Suprapubic skin (tissue), 4 donors: Measurements from ENCODE around the gene HMGB4. TPM values are rescaled to one million over a fixed set of nuclear protein-coding genes. Genes with fewer than 3 reads are reported as not detected.

Experiments used
- DNase-seq, 2 donors: peaks; one replicate each; pipeline ENCODE4 v3.0.0-alpha.2; 2019; ENCODE audit warnings: low spot score in 2 of 2
- H3K27ac ChIP-seq: fragments of 200-600 bp; sonication (generic); one replicate; pipeline ENCODE4 v1.5.1; 2019
- H3K27me3 ChIP-seq: fragments of 200-600 bp; sonication (generic); one replicate; pipeline ENCODE4 v1.5.1; 2019
- H3K36me3 ChIP-seq: fragments of 200-600 bp; sonication (generic); one replicate; pipeline ENCODE4 v1.5.1; 2019
- H3K4me1 ChIP-seq: fragments of 200-600 bp; sonication (generic); one replicate; pipeline ENCODE4 v1.5.1; 2019
- H3K4me3 ChIP-seq: fragments of 200-600 bp; sonication (generic); one replicate; pipeline ENCODE4 v1.5.1; 2019; ENCODE audit warnings: mild to moderate bottlenecking
- H3K9me3 ChIP-seq: fragments of 200-600 bp; sonication (generic); one replicate; pipeline ENCODE4 v1.5.1; 2019
- CTCF ChIP-seq, 2 donors: fragments of 200-600 bp in 1 of 2; fragments of 450-650 bp in 1 of 2; sonication (generic) in 1 of 2; IDR thresholded peaks; one replicate each; pipeline ENCODE4 v1.5.1; 2016 to 2019; ENCODE audit warnings: antibody characterized with exemption in 2 of 2, mild to moderate bottlenecking in 1 of 2, moderate library complexity in 1 of 2
- EP300 ChIP-seq: sonication (generic); formaldehyde crosslinking; IDR thresholded peaks from one replicate; pipeline ENCODE4 v1.6.1; 2017; ENCODE audit warnings: antibody characterized with exemption
- POLR2A ChIP-seq, 2 donors: fragments of 450-650 bp; IDR thresholded peaks; one replicate each; pipeline ENCODE4 v1.6.1; 2017; ENCODE audit warnings: antibody characterized with exemption in 2 of 2, mild to moderate bottlenecking in 2 of 2, moderate library complexity in 2 of 2
- POLR2AphosphoS5 ChIP-seq, 3 donors: sonication (generic); formaldehyde crosslinking; IDR thresholded peaks; one replicate each; pipeline ENCODE4 v1.6.1; 2017; ENCODE audit warnings: antibody characterized with exemption in 3 of 3
- WGBS: methylation state at CpG from one replicate; pipeline ENCODE4 v1.1.5; 2018; 5-methylcytosine and 5-hydroxymethylcytosine counted together
- total RNA-seq, 4 donors: library from RNA; depleted of rRNA; stranded (reverse); fragments of >200 nt; gene quantifications; one replicate each; pipeline ENCODE4 v1.1.0, GENCODE V29; 2016

The HMGB4 gene
- total RNA-seq, 4 donors from 2014 or later: not detected

DNA sequence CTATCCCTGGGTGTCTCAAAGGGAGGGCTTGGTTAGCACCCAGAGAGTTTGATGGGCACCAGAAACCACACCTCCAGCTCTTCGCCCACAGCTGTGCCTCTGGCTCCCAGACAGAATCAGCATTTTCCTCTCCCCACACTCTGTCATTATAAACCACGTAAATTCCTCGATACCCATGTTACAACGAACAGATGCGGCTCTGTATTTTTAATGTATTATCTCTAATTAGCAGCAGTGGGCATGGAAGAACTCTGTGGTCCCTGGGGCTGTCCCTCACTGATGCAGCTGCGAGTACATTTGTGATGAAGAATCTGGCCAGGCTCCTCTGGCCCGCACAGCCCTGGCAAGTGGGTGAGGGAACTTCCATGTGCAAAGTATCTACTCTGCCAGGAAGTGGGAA, 10.8 kb downstream of the HMGB4 start:
- Histone ChIP-seq H3K36me3 (no peaks in the 10 kb centered on the region), H3K27ac (no peak overlapping the region), H3K4me1 (peaks cover 9% of the 10 kb centered on the region), H3K4me3 (no peak overlapping the region), H3K9me3 (no peaks in the 10 kb centered on the region), H3K27me3 (no peaks in the 10 kb centered on the region)
- TF ChIP-seq POLR2AphosphoS5 (IDR thresholded peaks at IDR 0.05) (no peak), CTCF (IDR thresholded peaks at IDR 0.05) (no peak), EP300 (no peak), POLR2A (IDR thresholded peaks at IDR 0.05) (no peak)
- WGBS: 78% methylated on average over 7 of the region's 7 CpGs
- DNase-seq: no peak

GRCh38 chr1:33875862-33876261, 12.0 kb downstream of the HMGB4 start:
- no peak for DNase-seq
- H3K4me3 ChIP-seq: no peak overlapping the region
- no peak overlapping the region for H3K27ac ChIP-seq
- WGBS: 89% methylated on average over 3 of the region's 3 CpGs
- TF ChIP-seq POLR2A (IDR thresholded peaks at IDR 0.05) (no peak), EP300 (no peak)
- H3K9me3 ChIP-seq: no peaks in the 10 kb centered on the region
- H3K36me3 ChIP-seq: no peaks in the 10 kb centered on the region
- H3K4me1 ChIP-seq: peaks cover 9% of the 10 kb centered on the region
- no peaks in the 10 kb centered on the region for H3K27me3 ChIP-seq

- TF ChIP-seq CTCF (IDR thresholded peaks at IDR 0.05): no peak
- no peak for TF ChIP-seq POLR2A (IDR thresholded peaks at IDR 0.05)
- TF ChIP-seq EP300: no peak
- no peak for TF ChIP-seq POLR2AphosphoS5 (IDR thresholded peaks at IDR 0.05)
- Histone ChIP-seq H3K27me3 (peaks cover 4% of the 10 kb centered on the region), H3K9me3 (no peaks in the 10 kb centered on the region), H3K36me3 (no peaks in the 10 kb centered on the region), H3K27ac (no peak overlapping the region), H3K4me1 (peaks cover 9% of the 10 kb centered on the region), H3K4me3 (no peak overlapping the region)
- 41% methylated on average over 5 of the region's 5 CpGs for WGBS
- no peak for DNase-seq
Observed at GRCh38 chr1:33876970-33877650, 13.2 kb downstream of the HMGB4 start.

DNA sequence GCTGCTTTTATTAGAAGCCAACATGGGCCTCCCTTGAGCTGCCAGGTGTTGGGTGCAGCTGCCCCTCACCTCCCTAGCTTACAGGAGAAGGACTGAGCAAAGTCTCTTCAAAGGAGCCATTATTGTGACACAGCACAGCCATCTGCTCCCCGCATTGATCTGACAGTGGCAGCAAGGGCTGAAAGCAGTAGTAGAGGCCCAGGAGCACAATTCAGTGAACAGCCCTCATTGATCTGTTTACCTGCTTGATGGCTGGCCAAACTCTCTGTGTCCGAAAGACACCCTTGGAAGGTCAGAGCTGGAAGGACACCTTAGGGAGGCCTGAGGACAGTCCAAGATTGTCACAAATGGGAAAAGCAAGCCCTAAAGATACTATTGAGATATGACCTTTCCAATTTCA, 14.5 kb downstream of the HMGB4 start:
- no peak for DNase-seq
- TF ChIP-seq POLR2AphosphoS5 (IDR thresholded peaks at IDR 0.05) (no peak), POLR2A (IDR thresholded peaks at IDR 0.05) (no peak), EP300 (no peak), CTCF (IDR thresholded peaks at IDR 0.05) (no peak)

GRCh38 chr1:33880305-33880704, 16.4 kb downstream of the HMGB4 start:
- TF ChIP-seq POLR2A (IDR thresholded peaks at IDR 0.05): no peak
- TF ChIP-seq EP300: no peak
- no peak for TF ChIP-seq POLR2AphosphoS5 (IDR thresholded peaks at IDR 0.05)
- no peak for TF ChIP-seq CTCF (IDR thresholded peaks at IDR 0.05)
- Histone ChIP-seq H3K27me3 (peaks cover 5% of the 10 kb centered on the region), H3K27ac (no peak overlapping the region), H3K4me3 (no peak overlapping the region), H3K36me3 (no peaks in the 10 kb centered on the region), H3K9me3 (no peaks in the 10 kb centered on the region), H3K4me1 (peaks cover 9% of the 10 kb centered on the region)
- DNase-seq: no peak
- 46% methylated on average over 2 of the region's 2 CpGs for WGBS

More for the DNA sequence above, 14.5 kb downstream of the HMGB4 start:
- H3K4me3 ChIP-seq: no peak overlapping the region
- H3K27ac ChIP-seq: no peak overlapping the region
- H3K27me3 ChIP-seq: peaks cover 5% of the 10 kb centered on the region
- WGBS: 100% methylated on average over 1 of the region's 2 CpGs
- H3K4me1 ChIP-seq: peaks cover 9% of the 10 kb centered on the region
- no peaks in the 10 kb centered on the region for H3K9me3 ChIP-seq
- H3K36me3 ChIP-seq: no peaks in the 10 kb centered on the region
